Measurements from ENCODE around the gene ANKRD22. TPM values are rescaled to one million over a fixed set of nuclear protein-coding genes. Genes with fewer than 3 reads are reported as not detected.

The ANKRD22 gene
- total RNA-seq, 1 experiment from 2014 or later = not detected

- H3K9me3 ChIP-seq (ENCODE audit: low read depth, low read length, poor library complexity, severe bottlenecking) = no peaks in the 10 kb centered on the region
- intact Hi-C loops (cut with micrococcal nuclease; ENCODE audit: unreplicated experiment) = no loop called here
- no peaks in the 10 kb centered on the region for H3K36me3 ChIP-seq (ENCODE audit: insufficient read depth, low read length, poor library complexity, severe bottlenecking)
- POLR2A ChIA-PET (ENCODE audit: low non-redundant PET) = no interaction called here
- DNase-seq (ENCODE audit: low spot score) = no peak
- no peak overlapping the region for H3K27ac ChIP-seq (ENCODE audit: low read depth, low read length, poor library complexity, severe bottlenecking)
- H3K4me3 ChIP-seq (ENCODE audit: low read depth, low read length, poor library complexity, severe bottlenecking) = no peak overlapping the region
- H3K27me3 ChIP-seq (replicated peaks; ENCODE audit: insufficient read depth, low read depth, low read length, poor library complexity) = no peaks in the 10 kb centered on the region
- CTCF ChIA-PET = interaction anchor here (0.7 kb wide), 1 partner anchor 113 kb away, joined by 3 read pairs; no protein-coding TSS in a partner anchor
- TF ChIP-seq EZH2 (IDR thresholded peaks at IDR 0.05; ENCODE audit: borderline replicate concordance, low read depth, low read length, poor library complexity, severe bottlenecking) = no peak
- TF ChIP-seq, protein P1, sequence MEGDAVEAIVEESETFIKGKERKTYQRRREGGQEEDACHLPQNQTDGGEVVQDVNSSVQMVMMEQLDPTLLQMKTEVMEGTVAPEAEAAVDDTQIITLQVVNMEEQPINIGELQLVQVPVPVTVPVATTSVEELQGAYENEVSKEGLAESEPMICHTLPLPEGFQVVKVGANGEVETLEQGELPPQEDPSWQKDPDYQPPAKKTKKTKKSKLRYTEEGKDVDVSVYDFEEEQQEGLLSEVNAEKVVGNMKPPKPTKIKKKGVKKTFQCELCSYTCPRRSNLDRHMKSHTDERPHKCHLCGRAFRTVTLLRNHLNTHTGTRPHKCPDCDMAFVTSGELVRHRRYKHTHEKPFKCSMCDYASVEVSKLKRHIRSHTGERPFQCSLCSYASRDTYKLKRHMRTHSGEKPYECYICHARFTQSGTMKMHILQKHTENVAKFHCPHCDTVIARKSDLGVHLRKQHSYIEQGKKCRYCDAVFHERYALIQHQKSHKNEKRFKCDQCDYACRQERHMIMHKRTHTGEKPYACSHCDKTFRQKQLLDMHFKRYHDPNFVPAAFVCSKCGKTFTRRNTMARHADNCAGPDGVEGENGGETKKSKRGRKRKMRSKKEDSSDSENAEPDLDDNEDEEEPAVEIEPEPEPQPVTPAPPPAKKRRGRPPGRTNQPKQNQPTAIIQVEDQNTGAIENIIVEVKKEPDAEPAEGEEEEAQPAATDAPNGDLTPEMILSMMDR (conservative IDR thresholded peaks at IDR 0.05; ENCODE audit: low read depth, low read length) = no peak
- no TSS peak for BruUV-seq (replicated peaks)
- H3K4me1 ChIP-seq (ENCODE audit: insufficient read depth, low read length, poor library complexity, severe bottlenecking) = no peaks in the 10 kb centered on the region
Observed at GRCh38 chr10:88805924-88806323, 45.7 kb downstream of the ANKRD22 start.

DNA sequence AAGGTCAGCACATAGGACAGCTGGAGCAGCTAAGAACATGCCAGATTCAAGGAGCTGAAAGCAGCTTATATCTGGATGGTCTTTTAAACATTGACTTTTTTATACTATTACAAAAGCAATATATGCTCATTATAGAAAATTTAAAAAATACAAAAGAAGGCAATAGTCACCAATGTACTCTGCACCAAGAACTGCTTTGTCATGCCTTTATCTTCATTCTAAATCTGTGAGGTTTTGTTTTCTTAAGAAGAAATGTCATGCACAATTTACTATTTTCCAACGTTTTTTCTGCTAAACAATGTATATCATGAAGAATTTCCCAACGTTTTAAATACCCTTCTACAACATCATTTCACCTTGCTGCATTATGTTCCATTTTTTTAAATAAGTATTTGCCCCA is 46.3 kb downstream of the ANKRD22 start:
- Histone ChIP-seq H3K36me3 (ENCODE audit: insufficient read depth, low read length, poor library complexity, severe bottlenecking) (no peaks in the 10 kb centered on the region), H3K4me3 (ENCODE audit: low read depth, low read length, poor library complexity, severe bottlenecking) (no peak overlapping the region), H3K9me3 (ENCODE audit: low read depth, low read length, poor library complexity, severe bottlenecking) (no peaks in the 10 kb centered on the region), H3K27me3 (replicated peaks; ENCODE audit: insufficient read depth, low read depth, low read length, poor library complexity) (no peaks in the 10 kb centered on the region), H3K27ac (ENCODE audit: low read depth, low read length, poor library complexity, severe bottlenecking) (no peak overlapping the region), H3K4me1 (ENCODE audit: insufficient read depth, low read length, poor library complexity, severe bottlenecking) (no peaks in the 10 kb centered on the region)
- ChIA-PET CTCF (interaction anchor here (0.7 kb wide), 1 partner anchor 112 kb away, joined by 3 read pairs; no protein-coding TSS in a partner anchor), POLR2A (ENCODE audit: low non-redundant PET) (no interaction called here)
- DNase-seq (ENCODE audit: low spot score) = no peak
- intact Hi-C loops (cut with micrococcal nuclease; ENCODE audit: unreplicated experiment) = no loop called here
- TF ChIP-seq, protein P1 (conservative IDR thresholded peaks at IDR 0.05; ENCODE audit: low read depth, low read length) = no peak
- TF ChIP-seq EZH2 (IDR thresholded peaks at IDR 0.05; ENCODE audit: borderline replicate concordance, low read depth, low read length, poor library complexity, severe bottlenecking) = no peak
- no TSS peak for BruUV-seq (replicated peaks)

DNA sequence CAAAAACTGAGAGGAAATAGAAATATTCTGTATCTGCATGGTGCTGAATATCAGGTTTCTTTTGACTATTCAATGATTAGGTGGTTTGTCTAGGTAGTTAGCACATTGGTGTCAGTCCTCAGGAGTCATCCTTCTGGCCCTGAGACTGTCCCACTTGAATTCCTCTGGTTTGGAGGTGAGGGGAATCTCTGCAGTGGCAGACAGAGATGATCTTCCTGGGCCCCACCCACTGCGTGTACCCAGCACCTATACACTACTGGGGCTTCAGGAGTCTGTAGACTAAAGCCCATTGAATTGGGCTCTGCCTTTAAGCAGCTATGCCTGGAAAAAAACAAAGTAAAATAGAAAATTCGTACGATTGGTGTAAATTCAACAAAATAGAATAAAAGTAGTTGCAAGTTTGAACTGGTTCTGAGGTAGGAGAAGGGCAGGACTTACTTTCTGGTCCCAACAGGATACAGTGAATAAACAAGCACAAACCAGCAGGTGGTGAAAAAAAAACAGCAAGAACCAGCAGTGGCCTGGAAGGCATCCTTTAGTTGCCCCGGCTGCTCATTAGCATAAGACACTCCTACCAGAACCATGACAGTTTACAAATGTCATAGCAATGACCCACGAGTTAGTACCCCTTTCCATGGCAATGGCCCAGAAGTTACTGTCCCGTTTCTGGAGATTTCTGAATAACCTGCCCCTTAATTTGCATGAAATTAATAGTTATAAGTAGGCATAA is 47.4 kb downstream of the ANKRD22 start:
- no peak for DNase-seq (ENCODE audit: low spot score)
- CTCF ChIA-PET = interaction anchor here (0.6 kb wide), 1 partner anchor 337 kb away, joined by 6 read pairs; no protein-coding TSS in a partner anchor
- POLR2A ChIA-PET (ENCODE audit: low non-redundant PET) = interaction anchor here (0.6 kb wide), 1 partner anchor 121 kb away, joined by 3 read pairs; no protein-coding TSS in a partner anchor

More for the DNA sequence above, 47.4 kb downstream of the ANKRD22 start:
- no peaks in the 10 kb centered on the region for H3K4me1 ChIP-seq (ENCODE audit: insufficient read depth, low read length, poor library complexity, severe bottlenecking)
- no peak overlapping the region for H3K4me3 ChIP-seq (ENCODE audit: low read depth, low read length, poor library complexity, severe bottlenecking)
- intact Hi-C loops (cut with micrococcal nuclease; ENCODE audit: unreplicated experiment) = no loop called here
- no peaks in the 10 kb centered on the region for H3K9me3 ChIP-seq (ENCODE audit: low read depth, low read length, poor library complexity, severe bottlenecking)
- H3K27ac ChIP-seq (ENCODE audit: low read depth, low read length, poor library complexity, severe bottlenecking) = no peak overlapping the region
- BruUV-seq (replicated peaks) = no TSS peak
- no peaks in the 10 kb centered on the region for H3K27me3 ChIP-seq (replicated peaks; ENCODE audit: insufficient read depth, low read depth, low read length, poor library complexity)
- no peaks in the 10 kb centered on the region for H3K36me3 ChIP-seq (ENCODE audit: insufficient read depth, low read length, poor library complexity, severe bottlenecking)
- TF ChIP-seq EZH2 (IDR thresholded peaks at IDR 0.05; ENCODE audit: borderline replicate concordance, low read depth, low read length, poor library complexity, severe bottlenecking) = no peak
- TF ChIP-seq, protein P1 (conservative IDR thresholded peaks at IDR 0.05; ENCODE audit: low read depth, low read length) = no peak

All from A673 (cell line).